Measurements from ENCODE around the gene TGIF1. TPM values are rescaled to one million over a fixed set of nuclear protein-coding genes. Genes with fewer than 3 reads are reported as not detected.
A peak's percentile ranks its signal among the peaks of the same experiment; 100 is the strongest.

Gene TGIF1
- polyA plus RNA-seq, 1 donor from 2014 or later, result 3.6 TPM

DNA sequence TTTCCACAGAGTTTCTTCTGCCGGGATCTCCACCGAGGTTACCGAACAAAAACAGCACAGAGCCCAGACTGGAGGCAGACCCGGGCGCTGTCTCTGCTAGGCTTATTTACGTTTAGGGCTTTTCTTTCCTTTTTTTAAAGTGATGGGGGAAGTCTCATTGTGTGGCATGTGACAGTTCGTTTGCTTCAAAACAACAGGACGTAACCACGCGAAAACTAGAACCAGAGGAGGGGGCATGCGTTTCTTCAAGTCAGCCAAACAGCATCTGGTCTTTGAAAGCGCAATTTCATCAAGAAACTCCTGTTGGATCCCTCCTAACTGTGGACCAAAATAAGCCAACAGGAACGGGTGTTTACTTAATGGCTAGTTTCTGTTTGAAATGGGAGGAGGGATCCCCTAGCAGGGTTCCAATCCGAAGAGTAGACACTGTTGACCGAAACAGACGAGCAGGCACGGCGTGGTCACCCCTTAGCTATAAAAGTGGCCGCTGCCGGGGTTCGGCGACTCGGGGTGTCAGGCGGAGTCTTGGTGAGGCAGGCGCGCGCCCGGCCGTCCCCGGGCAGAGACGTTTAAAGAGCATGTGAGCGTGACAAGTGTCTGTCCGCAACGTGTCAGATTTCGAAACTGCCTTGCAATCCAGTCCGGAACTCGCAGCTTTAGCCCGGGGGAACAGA is 997 bp upstream of the TGIF1 start:
- H3K9ac ChIP-seq (ENCODE audit: low read length), result peak overlapping the region; percentile 54
- no peaks in the 10 kb centered on the region for H4K20me1 ChIP-seq (ENCODE audit: insufficient read depth)
- H3K36me3 ChIP-seq (ENCODE audit: insufficient read depth, low read length), result no peaks in the 10 kb centered on the region
- H3K27me3 ChIP-seq (ENCODE audit: insufficient read depth, low read depth, low read length), result peaks cover 54% of the 10 kb centered on the region
- no peak overlapping the region for H3K27ac ChIP-seq (ENCODE audit: low read length)
- peak overlapping the region; percentile 87 for H3K4me3 ChIP-seq (ENCODE audit: low read length)
- TF ChIP-seq POLR2AphosphoS5 (IDR thresholded peaks at IDR 0.05), result peak; percentile 6
- TF ChIP-seq MXI1 (conservative IDR thresholded peaks at IDR 0.05; ENCODE audit: poor library complexity, severe bottlenecking), result no peak
- no peaks in the 10 kb centered on the region for H3F3A ChIP-seq (ENCODE audit: insufficient read depth, low read length, poor library complexity, severe bottlenecking)
- peak overlapping the region; percentile 86 for H3K4me2 ChIP-seq (ENCODE audit: low read length)
- no peaks in the 10 kb centered on the region for H3K9me2 ChIP-seq (ENCODE audit: insufficient read depth, low read length)
- no peaks in the 10 kb centered on the region for H3K9me3 ChIP-seq (ENCODE audit: low read length)
- peaks cover 25% of the 10 kb centered on the region for H3K79me2 ChIP-seq (replicated peaks; ENCODE audit: insufficient read depth, low read length)
- no peak overlapping the region for H2AFZ ChIP-seq (ENCODE audit: low read depth, low read length)

DNA sequence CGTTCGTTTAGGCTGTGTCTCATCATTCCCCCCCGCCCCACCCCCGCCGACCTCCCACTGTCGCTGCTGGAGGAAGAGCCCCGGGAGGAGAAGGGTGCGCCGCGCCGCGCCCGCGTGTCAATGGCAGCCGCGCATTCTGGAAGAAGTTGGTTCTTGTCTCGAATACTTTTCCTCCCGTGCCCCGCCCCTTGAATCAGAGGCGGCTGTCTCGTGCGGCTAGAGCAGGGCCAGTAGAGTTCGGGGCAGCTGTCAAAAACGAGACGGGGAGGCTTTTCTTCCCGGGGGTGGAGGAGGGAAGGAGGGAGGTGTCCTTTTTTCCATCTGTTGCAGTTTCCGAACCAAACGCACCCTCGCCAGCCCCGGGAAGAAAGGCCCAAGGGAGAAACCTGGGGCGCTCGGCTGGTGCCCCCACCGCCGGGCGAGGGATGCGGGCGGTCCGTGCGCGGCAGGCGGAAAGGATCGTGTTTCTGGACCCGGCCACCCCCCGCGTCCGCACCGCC is 410 bp upstream of the TGIF1 start:
- Histone ChIP-seq H3K27ac (ENCODE audit: low read length) (no peak overlapping the region), H3K9me2 (ENCODE audit: insufficient read depth, low read length) (no peaks in the 10 kb centered on the region), H3K27me3 (ENCODE audit: insufficient read depth, low read depth, low read length) (peaks cover 57% of the 10 kb centered on the region)

More for the DNA sequence above, 410 bp upstream of the TGIF1 start:
- peak overlapping the region; percentile 87 for H3K4me3 ChIP-seq (ENCODE audit: low read length)
- no peaks in the 10 kb centered on the region for H3K9me3 ChIP-seq (ENCODE audit: low read length)
- peak overlapping the region; percentile 68 for H3K4me2 ChIP-seq (ENCODE audit: low read length)
- TF ChIP-seq EP300 (conservative IDR thresholded peaks at IDR 0.05; ENCODE audit: poor library complexity, severe bottlenecking), result no peak
- no peak for TF ChIP-seq EZH2 (IDR thresholded peaks at IDR 0.05; ENCODE audit: borderline replicate concordance, insufficient read depth, low read length, poor library complexity, severe bottlenecking)
- TF ChIP-seq POLR2AphosphoS5 (IDR thresholded peaks at IDR 0.05), result no peak
- TF ChIP-seq MXI1 (conservative IDR thresholded peaks at IDR 0.05; ENCODE audit: poor library complexity, severe bottlenecking), result no peak
- TF ChIP-seq SMC3 (conservative IDR thresholded peaks at IDR 0.05; ENCODE audit: poor library complexity), result no peak
- TF ChIP-seq RAD21 (conservative IDR thresholded peaks at IDR 0.05), result no peak
- TF ChIP-seq, protein P1, sequence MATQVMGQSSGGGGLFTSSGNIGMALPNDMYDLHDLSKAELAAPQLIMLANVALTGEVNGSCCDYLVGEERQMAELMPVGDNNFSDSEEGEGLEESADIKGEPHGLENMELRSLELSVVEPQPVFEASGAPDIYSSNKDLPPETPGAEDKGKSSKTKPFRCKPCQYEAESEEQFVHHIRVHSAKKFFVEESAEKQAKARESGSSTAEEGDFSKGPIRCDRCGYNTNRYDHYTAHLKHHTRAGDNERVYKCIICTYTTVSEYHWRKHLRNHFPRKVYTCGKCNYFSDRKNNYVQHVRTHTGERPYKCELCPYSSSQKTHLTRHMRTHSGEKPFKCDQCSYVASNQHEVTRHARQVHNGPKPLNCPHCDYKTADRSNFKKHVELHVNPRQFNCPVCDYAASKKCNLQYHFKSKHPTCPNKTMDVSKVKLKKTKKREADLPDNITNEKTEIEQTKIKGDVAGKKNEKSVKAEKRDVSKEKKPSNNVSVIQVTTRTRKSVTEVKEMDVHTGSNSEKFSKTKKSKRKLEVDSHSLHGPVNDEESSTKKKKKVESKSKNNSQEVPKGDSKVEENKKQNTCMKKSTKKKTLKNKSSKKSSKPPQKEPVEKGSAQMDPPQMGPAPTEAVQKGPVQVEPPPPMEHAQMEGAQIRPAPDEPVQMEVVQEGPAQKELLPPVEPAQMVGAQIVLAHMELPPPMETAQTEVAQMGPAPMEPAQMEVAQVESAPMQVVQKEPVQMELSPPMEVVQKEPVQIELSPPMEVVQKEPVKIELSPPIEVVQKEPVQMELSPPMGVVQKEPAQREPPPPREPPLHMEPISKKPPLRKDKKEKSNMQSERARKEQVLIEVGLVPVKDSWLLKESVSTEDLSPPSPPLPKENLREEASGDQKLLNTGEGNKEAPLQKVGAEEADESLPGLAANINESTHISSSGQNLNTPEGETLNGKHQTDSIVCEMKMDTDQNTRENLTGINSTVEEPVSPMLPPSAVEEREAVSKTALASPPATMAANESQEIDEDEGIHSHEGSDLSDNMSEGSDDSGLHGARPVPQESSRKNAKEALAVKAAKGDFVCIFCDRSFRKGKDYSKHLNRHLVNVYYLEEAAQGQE (IDR thresholded peaks at IDR 0.05; ENCODE audit: borderline replicate concordance), result no peak
- no peak for TF ChIP-seq TAF1 (IDR thresholded peaks at IDR 0.05; ENCODE audit: low read depth)
- no peak for TF ChIP-seq CTCF (IDR thresholded peaks at IDR 0.05; ENCODE audit: poor library complexity, severe bottlenecking)
- no peak overlapping the region for H3K9ac ChIP-seq (ENCODE audit: low read length)
- no peaks in the 10 kb centered on the region for H3K36me3 ChIP-seq (ENCODE audit: insufficient read depth, low read length)
- H4K20me1 ChIP-seq (ENCODE audit: insufficient read depth), result no peaks in the 10 kb centered on the region
- H3K79me2 ChIP-seq (replicated peaks; ENCODE audit: insufficient read depth, low read length), result peaks cover 30% of the 10 kb centered on the region
- no peaks in the 10 kb centered on the region for H3F3A ChIP-seq (ENCODE audit: insufficient read depth, low read length, poor library complexity, severe bottlenecking)
- H2AFZ ChIP-seq (ENCODE audit: low read depth, low read length), result no peak overlapping the region

All from neural cell (in vitro differentiated cells).